ENCODE results near the gene NARF. TPM values are rescaled to one million over a fixed set of nuclear protein-coding genes. Genes with fewer than 3 reads are reported as not detected.
A peak's percentile ranks its signal among the peaks of the same experiment; 100 is the strongest.
"Not testable (repeated sequence)": the region's sequence is repeated elsewhere in the genome, so short reads cannot be mapped to it uniquely, and the experiment has no call there.

Gene NARF
- total RNA-seq, result 10 to 100 TPM; 64.2 to 69.3 TPM

DNA sequence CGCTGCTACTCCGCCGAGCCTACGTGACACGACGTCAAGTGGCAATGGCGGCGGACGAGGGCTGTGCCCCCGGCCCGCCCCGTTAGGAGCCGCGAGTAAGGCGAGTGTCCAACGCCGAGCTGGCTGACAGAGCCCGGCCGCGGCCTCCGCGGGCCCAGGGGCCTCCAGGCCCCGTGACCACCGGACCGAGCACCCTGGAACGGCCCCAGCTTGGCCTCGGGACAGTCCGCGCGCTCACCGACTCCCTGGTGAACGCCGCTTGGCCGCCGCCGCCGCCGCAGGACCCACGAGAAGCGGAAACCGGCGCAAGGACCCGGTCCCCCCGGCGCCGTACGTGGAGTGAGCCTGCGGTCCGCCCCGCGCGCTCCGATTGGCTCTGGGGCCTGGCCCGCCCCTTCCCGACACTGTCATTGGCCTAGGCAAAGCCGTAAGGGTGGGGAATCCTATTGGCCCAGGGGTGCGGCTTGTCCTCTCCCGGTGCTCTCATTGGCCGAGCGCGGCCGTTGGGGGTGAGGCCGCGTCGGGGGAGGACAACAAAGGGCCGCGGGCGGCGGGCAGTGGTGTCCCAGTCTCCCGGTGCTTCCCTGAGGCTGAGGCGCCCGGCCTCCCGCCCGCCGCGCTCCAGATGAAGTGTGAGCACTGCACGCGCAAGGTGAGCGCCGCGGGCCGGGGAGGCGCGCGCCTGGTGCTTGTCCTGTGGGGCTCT, at the start of gene NARF:
TSS of gene NARF (plus strand) at position 563 of the 706 bp plus-strand sequence. CDS start at position 626, 63 bp downstream.
- Mint-ChIP-seq H3K9me3 (peaks cover 3% of the 10 kb centered on the region), H3K27me3 (ENCODE audit: low read depth) (no peaks in the 10 kb centered on the region), H3K4me3 (peak within 1 kb of the TSS; percentile 78), H3K36me3 (ENCODE audit: low read depth) (peaks cover 15% of the 10 kb centered on the region), H3K4me1 (ENCODE audit: low read depth) (peaks cover 27% of the 10 kb centered on the region), H3K27ac (peak within 1 kb of the TSS; percentile 97)
- DNase-seq, result peak; percentile 97
- intact Hi-C loops (cut with micrococcal nuclease), result loop anchor here (1.0 to 2.0 kb wide), 7 partner anchors 8 to 586 kb away; partner anchors contain the start of genes CYBC1, FN3KRP, FOXK2 and HEXD
- CTCF ChIA-PET, result interaction anchor here (0.5 to 1.4 kb wide), 3 partner anchors 40 to 577 kb away, joined by 3 to 5 read pairs (median 3); no protein-coding TSS in a partner anchor

DNA sequence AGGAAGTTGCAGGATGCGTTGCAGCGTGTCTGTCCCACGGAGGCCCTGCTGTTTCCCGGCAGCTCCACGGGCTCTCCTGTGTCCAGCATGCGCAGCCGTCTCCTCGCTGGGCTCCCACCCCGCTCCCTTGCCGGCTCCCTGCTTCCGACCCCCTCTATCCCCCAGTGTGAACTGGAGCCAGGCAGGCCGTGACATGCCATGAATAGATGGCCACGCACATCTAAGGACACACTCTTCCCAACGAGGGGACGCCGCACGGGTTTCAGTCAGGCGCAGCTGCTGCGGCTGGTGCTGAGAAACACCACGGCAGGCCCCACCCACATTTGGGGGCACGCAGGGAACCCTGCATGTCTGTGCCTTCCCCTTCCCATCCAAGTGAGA, 49.6 kb upstream of the NARF start:
- Mint-ChIP-seq H3K4me1 (ENCODE audit: low read depth) (no peaks in the 10 kb centered on the region), H3K27me3 (ENCODE audit: low read depth) (no peaks in the 10 kb centered on the region), H3K36me3 (ENCODE audit: low read depth) (peaks cover 12% of the 10 kb centered on the region), H3K4me3 (no peak overlapping the region), H3K9me3 (no peaks in the 10 kb centered on the region), H3K27ac (no peak overlapping the region)
- DNase-seq, result no peak
- intact Hi-C loops (cut with micrococcal nuclease), result no loop called here
- CTCF ChIA-PET, result no interaction called here

DNA sequence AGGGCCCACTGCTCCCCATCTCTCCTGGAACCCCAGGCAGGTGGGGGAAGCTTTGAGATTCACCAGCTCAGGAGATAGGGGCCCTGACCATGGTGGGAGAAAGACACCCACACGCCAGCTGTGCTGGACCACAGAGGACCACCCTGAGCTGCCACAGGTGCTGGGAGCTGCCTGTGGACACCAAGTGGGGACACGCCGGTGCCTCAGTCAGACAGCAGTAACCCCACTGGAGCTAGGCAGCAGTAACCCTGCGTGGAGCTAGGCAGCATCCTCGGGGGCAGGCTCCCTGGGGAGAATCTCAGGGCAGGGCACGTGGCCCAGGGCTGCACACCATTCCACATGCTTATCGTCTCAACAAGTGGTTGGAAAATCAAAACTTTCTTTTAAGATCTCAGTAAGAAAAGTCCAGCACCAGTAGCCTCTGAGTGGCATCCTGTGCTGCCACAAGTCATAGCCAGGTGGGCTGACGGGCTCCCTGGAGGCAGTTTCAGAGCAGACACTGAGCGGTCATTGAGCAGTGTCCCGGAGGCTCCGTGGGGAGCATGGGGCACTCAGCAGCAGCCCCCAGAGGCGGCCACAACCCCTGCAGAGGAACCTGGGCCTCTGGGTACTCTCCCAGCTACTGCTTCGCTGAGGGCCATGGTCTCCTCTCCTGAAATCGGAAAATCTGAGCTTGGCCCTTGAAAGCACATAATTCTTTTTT, 48.4 kb upstream of the NARF start:
- Mint-ChIP-seq H3K9me3 (no peaks in the 10 kb centered on the region), H3K27ac (no peak overlapping the region), H3K36me3 (ENCODE audit: low read depth) (peaks cover 13% of the 10 kb centered on the region), H3K4me1 (ENCODE audit: low read depth) (peaks cover 7% of the 10 kb centered on the region), H3K4me3 (no peak overlapping the region), H3K27me3 (ENCODE audit: low read depth) (no peaks in the 10 kb centered on the region)
- CTCF ChIA-PET, result interaction anchor here (0.6 to 0.9 kb wide), 4 partner anchors 15 to 256 kb away, joined by 3 to 6 read pairs (median 5); no protein-coding TSS in a partner anchor
- intact Hi-C loops (cut with micrococcal nuclease), result no loop called here
- no peak for DNase-seq

DNA sequence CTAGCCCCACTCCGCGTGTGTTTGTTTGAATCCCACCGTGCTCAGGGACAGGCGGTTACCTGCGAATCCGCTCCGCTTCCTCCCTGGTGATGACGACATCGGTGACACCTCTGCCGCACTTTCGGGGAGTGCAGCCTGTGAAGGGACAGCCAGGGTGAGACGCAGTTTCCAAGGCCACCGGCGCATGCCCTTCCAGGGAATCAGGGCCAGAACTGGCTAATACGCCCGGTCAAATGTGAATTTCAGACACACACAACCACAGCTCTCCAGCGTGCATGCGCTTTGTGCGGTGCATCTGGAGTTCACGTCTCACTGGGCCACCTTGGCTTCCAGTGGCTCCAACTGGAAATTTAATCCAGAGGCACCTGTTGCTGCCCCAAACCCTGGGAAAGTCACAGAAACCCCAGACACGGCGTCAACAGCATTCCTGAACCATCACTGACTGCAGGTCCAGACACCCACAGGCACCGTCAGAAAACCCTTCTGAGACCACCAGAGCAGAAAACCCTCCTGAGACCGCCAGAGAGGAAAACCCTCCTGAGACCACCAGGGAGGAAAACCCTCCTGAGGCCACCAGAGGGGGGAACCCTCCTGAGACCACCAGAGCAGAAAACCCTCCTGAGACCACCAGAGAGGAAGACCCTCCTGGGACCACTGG, 47.0 kb upstream of the NARF start:
- H3K27ac Mint-ChIP-seq, result no peak overlapping the region
- H3K4me3 Mint-ChIP-seq, result no peak overlapping the region
- DNase-seq, result no peak
- H3K4me1 Mint-ChIP-seq (ENCODE audit: low read depth), result peaks cover 14% of the 10 kb centered on the region
- CTCF ChIA-PET, result no interaction called here
- H3K27me3 Mint-ChIP-seq (ENCODE audit: low read depth), result no peaks in the 10 kb centered on the region
- intact Hi-C loops (cut with micrococcal nuclease), result no loop called here
- H3K36me3 Mint-ChIP-seq (ENCODE audit: low read depth), result peaks cover 12% of the 10 kb centered on the region
- no peaks in the 10 kb centered on the region for H3K9me3 Mint-ChIP-seq

DNA sequence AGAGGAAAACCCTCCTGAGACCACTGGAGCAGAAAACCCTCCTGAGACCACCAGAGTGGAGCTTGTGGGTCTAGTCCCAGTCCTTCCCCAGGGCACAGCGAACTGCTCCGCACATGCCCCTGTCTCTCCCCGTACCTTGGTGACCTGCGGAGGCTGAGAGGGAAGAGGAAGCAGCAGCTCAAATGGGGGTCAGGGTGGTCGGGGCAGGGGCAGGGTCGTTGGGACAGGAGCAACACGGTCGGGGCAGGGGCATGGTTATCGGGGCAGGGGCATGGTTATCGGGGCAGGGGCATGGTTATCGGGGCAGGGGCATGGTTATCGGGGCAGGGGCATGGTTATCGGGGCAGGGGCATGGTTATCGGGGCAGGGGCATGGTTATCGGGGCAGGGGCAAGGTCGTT, 46.5 kb upstream of the NARF start:
- H3K4me3 Mint-ChIP-seq; intact Hi-C loops (cut with micrococcal nuclease); H3K27ac Mint-ChIP-seq; CTCF ChIA-PET; DNase-seq; H3K27me3 Mint-ChIP-seq (ENCODE audit: low read depth); H3K9me3 Mint-ChIP-seq: not testable (repeated sequence)
- Mint-ChIP-seq H3K4me1 (ENCODE audit: low read depth) (peaks cover 14% of the 10 kb centered on the region), H3K36me3 (ENCODE audit: low read depth) (peaks cover 12% of the 10 kb centered on the region)

DNA sequence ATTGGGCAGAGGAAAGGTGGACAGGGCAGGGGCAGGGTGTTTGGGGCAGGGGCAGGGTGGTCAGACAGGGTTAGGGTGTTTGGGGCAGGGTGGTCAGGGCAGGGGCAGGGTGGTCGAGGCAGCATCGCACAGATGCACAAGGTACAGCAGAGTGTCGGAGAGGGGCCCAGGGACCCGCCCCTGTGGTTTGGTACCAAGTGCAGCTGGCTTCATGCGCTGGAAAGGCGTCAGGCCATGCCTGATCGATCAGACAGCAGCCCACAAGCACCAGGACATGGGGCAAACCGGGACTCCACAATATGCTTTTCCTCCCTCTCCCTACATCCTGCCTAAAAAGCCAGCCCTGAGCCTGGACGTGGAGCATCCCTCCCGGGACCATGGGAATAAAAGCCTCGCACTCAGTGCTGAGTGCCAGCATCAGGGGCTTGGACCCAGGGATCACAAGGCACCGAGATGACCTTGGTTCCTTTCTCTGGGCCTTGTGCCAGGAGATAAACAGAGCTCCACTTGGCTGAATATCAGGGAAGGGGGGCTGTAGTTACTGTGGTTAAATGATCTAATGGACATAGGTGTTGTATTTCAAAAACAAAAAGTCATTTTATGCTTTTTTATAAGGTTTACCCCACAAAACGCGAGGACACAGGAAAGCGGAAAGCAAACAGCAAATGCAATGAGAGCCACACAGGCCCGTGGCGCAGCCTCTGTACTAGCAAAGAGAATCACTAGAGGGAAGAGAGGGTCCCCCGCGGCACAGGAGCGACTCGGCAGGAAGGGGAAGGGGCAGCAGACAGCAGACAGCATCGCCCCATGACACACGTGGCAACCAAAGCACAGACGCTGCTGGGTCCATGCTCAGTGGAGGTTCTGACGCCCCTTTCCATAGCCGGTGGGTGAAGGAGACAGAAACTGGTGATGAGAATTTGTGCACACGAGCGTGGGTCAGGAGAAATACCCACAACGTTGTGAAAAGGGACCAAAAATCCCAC, 45.7 kb upstream of the NARF start:
- Mint-ChIP-seq H3K27ac (no peak overlapping the region), H3K4me3 (no peak overlapping the region), H3K9me3 (no peaks in the 10 kb centered on the region), H3K36me3 (ENCODE audit: low read depth) (peaks cover 10% of the 10 kb centered on the region), H3K4me1 (ENCODE audit: low read depth) (peaks cover 17% of the 10 kb centered on the region), H3K27me3 (ENCODE audit: low read depth) (no peaks in the 10 kb centered on the region)
- intact Hi-C loops (cut with micrococcal nuclease), result no loop called here
- CTCF ChIA-PET, result no interaction called here
- no peak for DNase-seq

DNA sequence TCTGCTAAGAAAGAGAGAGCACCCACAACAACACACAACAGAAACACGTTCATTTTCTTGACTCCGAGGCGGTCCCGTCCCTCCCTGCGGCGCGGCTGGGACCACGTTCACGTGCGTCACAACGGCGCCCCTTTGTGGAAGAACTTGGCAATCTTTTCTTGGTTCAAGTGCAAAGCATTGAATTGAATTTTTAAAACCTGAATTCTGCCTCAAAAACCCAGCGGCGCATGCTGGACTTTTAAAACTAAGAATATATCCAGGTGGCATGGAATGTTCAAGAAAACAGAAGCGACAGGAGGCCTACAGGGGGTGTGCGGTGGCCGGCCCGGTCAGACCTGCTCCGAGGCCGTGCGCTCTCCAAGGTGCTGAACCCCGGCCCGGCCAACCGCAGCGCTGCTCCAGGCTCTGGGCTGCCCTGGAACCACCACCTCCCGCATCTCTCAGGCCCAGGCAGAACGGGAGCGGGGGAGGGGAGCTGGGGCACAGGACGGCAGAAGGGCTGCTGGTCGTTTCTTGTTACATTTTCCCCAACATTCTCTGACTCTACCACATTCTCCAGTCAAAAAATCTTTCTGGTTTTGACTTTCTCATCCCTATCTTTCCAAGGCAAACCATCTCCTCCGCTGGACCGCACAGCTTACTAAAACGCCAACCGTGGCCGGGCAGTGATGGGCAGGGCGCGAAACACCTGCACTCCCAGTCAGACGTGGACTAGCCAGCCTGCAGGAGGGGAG, 43.8 kb upstream of the NARF start:
- Mint-ChIP-seq H3K9me3 (no peaks in the 10 kb centered on the region), H3K4me1 (ENCODE audit: low read depth) (peaks cover 24% of the 10 kb centered on the region), H3K36me3 (ENCODE audit: low read depth) (peaks cover 7% of the 10 kb centered on the region), H3K27ac (no peak overlapping the region), H3K4me3 (no peak overlapping the region), H3K27me3 (ENCODE audit: low read depth) (no peaks in the 10 kb centered on the region)
- CTCF ChIA-PET, result interaction anchor here (0.6 to 2.2 kb wide), 7 partner anchors 12 to 118 kb away, joined by 3 to 5 read pairs (median 3); no protein-coding TSS in a partner anchor
- DNase-seq, result peak; percentile 89
- intact Hi-C loops (cut with micrococcal nuclease), result loop anchor here (1.0 kb wide), 3 partner anchors 62 to 384 kb away; no protein-coding TSS in a partner anchor

DNA sequence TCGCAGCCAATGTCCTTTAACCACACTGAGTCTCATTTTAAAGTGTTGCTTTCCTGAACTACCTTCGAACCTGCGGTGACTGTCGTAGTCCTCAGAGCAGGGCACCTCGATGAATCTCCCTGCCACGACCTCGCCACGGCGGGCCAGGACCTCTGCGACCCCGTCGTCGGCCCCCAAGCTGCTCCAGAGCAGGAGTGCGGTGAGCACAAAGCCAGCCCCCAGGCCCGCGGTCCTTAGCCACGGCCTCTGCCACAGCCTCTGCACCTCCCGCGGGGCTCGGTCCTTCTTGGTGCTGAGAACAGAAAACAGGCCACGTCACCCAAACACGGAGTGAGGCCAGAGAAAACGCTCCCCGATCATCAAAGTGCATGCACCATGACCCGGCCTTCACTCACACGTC, 43.2 kb upstream of the NARF start:
- CTCF ChIA-PET, result interaction anchor here (0.6 to 2.2 kb wide), 3 partner anchors 12 to 66 kb away, joined by 3 to 5 read pairs (median 4); no protein-coding TSS in a partner anchor
- no peak for DNase-seq
- H3K9me3 Mint-ChIP-seq, result no peaks in the 10 kb centered on the region
- H3K4me1 Mint-ChIP-seq (ENCODE audit: low read depth), result peaks cover 30% of the 10 kb centered on the region
- H3K36me3 Mint-ChIP-seq (ENCODE audit: low read depth), result peaks cover 8% of the 10 kb centered on the region
- intact Hi-C loops (cut with micrococcal nuclease), result no loop called here
- H3K27ac Mint-ChIP-seq, result no peak overlapping the region
- H3K27me3 Mint-ChIP-seq (ENCODE audit: low read depth), result no peaks in the 10 kb centered on the region
- no peak overlapping the region for H3K4me3 Mint-ChIP-seq

DNA sequence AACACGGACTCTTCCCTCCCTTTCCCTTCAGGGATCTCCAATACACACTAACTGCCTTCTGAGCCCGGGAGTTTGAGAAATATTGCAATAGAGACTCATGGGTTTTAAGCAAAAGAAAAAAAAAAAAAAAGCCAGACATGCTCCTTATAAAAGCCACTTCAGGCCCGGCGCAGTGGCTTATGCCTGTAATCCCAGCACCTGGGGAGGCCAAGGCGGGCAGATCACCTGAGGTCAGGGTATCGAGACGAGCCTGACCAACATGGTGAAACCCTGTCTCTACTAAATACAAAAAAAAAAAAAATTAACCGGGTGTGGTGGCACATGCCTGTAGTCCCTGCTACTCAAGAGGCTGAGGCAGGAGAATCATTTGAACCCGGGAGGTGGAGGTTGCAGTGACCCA, 42.8 kb upstream of the NARF start:
- intact Hi-C loops (cut with micrococcal nuclease), result no loop called here
- Mint-ChIP-seq H3K4me3 (no peak overlapping the region), H3K9me3 (no peaks in the 10 kb centered on the region), H3K36me3 (ENCODE audit: low read depth) (peaks cover 8% of the 10 kb centered on the region), H3K27ac (no peak overlapping the region), H3K4me1 (ENCODE audit: low read depth) (peaks cover 30% of the 10 kb centered on the region), H3K27me3 (ENCODE audit: low read depth) (no peaks in the 10 kb centered on the region)
- no peak for DNase-seq
- CTCF ChIA-PET, result interaction anchor here (2.1 to 2.2 kb wide), 2 partner anchors 63 to 65 kb away, joined by 5 to 19 read pairs; no protein-coding TSS in a partner anchor

DNA sequence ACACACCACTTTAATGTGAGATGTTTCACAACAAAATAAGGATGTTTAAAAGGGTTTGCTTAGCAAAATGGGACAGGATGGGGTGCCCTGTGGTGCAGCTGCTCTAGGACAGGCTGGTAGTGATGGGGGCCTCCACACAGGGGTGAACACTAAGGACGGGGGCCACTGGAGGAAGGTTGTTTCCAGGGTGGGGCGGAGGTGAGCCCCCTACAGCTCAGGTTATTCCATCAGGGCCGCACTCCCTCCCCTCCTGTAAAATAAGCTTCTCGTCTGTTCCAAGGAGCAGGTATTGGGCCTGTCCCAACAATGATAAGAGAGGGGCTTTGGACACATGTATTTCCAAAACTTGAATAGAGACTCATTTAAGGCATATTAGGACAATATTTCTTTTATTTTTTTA, 42.3 kb upstream of the NARF start:
- H3K4me3 Mint-ChIP-seq, result no peak overlapping the region
- intact Hi-C loops (cut with micrococcal nuclease), result no loop called here
- no peak overlapping the region for H3K27ac Mint-ChIP-seq
- H3K4me1 Mint-ChIP-seq (ENCODE audit: low read depth), result peaks cover 30% of the 10 kb centered on the region
- peaks cover 8% of the 10 kb centered on the region for H3K36me3 Mint-ChIP-seq (ENCODE audit: low read depth)
- no peak for DNase-seq
- H3K9me3 Mint-ChIP-seq, result no peaks in the 10 kb centered on the region
- CTCF ChIA-PET, result interaction anchor here (0.8 to 2.1 kb wide), 2 partner anchors 63 to 66 kb away, joined by 3 to 19 read pairs; no protein-coding TSS in a partner anchor
- no peaks in the 10 kb centered on the region for H3K27me3 Mint-ChIP-seq (ENCODE audit: low read depth)

DNA sequence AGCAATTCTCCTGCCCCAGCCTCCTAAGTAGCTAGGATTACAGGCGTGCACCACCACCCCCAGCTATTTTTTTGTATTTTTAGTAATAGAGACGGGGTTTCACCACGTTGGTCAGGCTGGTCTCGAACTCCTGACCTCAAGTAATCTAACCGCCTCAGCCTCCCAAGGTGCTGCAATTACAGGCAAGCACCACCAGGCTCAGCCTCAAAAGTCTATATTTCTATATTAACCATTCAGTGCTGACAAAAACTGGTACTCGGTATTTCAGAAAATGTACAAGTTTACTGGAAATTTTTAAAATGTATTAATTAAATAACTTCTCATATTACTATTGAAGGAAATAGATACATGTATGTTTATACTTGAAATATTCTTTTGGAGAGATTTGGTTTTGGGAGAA, 41.8 kb upstream of the NARF start:
- intact Hi-C loops (cut with micrococcal nuclease), result no loop called here
- DNase-seq, result no peak
- peaks cover 10% of the 10 kb centered on the region for H3K36me3 Mint-ChIP-seq (ENCODE audit: low read depth)
- H3K9me3 Mint-ChIP-seq, result no peaks in the 10 kb centered on the region
- no peak overlapping the region for H3K4me3 Mint-ChIP-seq
- CTCF ChIA-PET, result interaction anchor here (0.8 to 2.1 kb wide), 3 partner anchors 64 to 115 kb away, joined by 3 to 19 read pairs (median 3); no protein-coding TSS in a partner anchor
- H3K4me1 Mint-ChIP-seq (ENCODE audit: low read depth), result peaks cover 30% of the 10 kb centered on the region
- H3K27ac Mint-ChIP-seq, result no peak overlapping the region
- no peaks in the 10 kb centered on the region for H3K27me3 Mint-ChIP-seq (ENCODE audit: low read depth)

Measured in activated naive CD4-positive, alpha-beta T cell treated with anti-CD3 and anti-CD28 coated beads for 36 hours (primary cell).